ENCODE data around the gene ATXN7L2.
A peak's percentile ranks its signal among the peaks of the same experiment; 100 is the strongest.

The ATXN7L2 gene

GRCh38 chr1:109528712-109529111 lies 45.0 kb downstream of the ATXN7L2 start:
- no peak for DNase-seq

GRCh38 chr1:109529881-109530456 lies 46.3 kb downstream of the ATXN7L2 start:
- DNase-seq = peak; percentile 91

DNA sequence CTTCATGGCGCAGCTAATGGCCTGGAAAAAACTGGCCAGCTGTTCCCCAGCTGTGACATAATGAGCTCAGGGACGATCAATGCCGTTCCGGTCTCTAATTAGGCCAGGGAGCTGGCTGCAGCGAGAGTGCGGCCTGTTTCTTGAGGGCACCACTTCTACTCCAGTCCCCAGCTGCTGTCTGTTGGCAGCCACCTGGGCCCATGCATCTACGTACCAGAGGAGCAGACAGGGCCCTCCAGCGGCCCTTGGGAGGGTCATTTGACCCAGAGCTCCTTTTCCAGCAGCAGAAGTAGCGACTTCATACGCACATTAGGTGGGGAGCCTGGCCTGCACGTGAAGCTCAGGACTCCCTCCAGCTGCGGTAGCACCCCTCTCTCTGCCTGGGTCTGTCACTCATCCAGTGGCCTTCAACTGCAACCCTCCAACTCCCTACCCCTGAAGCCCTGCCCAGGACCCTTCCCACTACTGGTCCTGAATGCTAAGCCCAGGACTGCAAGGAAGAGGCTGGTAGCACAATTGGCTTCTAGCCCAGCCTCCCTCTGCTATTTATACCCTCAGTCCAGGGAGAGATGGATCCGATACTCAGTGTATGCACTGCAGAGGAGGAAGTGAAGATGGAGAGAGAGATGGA lies 46.9 kb downstream of the ATXN7L2 start:
- peak; percentile 92 for DNase-seq

DNA sequence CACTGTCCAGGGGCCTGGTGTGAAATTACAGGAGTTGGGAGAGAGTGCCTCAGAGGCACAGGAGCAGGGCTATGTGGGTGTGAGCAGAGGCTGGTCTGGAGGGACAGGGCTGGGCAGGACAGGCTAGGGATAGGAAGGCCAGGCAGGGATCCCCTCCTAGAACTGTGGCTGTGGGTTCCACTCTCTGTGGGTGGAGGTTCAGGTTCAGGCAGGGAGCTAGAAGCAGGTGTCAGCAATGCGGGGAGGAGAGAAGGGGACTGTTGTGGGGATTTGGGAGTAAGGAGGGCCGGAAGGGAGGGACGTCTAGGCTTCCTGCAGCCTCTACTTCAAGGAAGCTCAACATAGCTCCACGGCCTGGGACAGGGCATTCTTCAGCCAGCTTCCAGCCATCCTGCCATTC lies 47.7 kb downstream of the ATXN7L2 start:
- no peak for DNase-seq

GRCh38 chr1:109531826-109532364 lies 48.2 kb downstream of the ATXN7L2 start:
- no peak for DNase-seq

DNA sequence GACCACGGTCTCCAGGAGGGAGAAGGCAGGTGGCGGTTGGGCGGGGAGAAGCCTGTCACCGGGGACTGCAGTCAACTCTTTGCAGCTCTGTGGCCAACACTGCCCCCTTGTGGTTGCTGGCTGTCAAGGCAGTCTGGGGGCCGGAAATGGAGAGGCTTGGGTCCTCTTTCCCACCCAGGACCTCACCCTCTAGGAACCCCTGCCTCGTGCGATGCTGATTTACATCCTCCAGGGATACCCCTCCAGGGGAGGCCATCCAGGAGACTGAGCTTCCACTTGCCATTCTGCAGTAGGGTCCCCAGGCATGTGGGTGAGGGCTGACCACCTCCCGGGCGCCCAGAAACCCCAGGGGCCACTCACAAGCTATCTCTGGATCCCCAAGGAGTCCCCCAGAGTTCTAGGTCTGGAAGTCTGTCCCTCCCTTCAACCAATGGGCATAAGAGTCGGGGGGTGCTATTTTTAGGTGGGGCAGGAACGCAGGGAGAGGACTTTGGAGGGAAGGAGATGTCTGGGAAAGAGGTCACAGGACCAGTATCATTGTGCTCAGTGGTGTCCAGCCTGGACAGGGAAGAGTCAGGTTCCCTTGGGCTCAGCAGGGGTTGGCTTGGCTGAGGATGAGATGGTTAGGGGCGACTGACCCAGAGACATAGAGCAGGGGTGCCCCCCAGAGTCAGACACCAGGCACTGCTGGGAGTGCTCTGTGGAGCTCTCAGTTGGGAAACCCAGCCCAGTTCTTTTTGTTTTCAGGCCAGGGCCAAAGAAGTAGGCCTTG lies 48.8 kb downstream of the ATXN7L2 start:
- peak; percentile 67 for DNase-seq

DNA sequence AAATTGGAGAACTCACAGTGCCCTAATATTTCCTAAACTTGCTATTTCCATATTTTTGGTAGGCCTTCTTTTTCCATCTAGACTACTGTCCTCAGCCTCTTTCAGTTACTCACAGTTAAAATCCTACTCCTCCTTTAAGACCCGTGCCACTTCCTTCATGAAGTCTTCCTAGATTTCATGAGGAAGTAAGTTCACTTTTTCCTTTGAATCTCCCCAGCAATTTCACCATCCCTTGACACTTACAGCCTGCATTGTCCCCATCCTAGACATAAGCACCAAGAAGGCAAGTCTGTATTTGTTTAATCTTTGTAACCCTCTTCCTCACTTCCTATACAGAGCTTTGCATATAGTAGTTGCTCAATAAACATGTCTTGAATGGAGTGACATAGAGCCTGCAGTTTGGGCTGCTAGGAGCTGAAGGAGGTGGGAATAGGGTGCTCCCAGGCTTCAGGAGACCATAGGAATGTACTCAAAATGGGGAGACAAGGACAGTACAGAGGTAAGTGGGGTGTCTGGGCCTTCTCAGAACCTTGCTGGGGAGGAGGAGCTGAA lies 50.7 kb downstream of the ATXN7L2 start:
- DNase-seq = no peak

DNA sequence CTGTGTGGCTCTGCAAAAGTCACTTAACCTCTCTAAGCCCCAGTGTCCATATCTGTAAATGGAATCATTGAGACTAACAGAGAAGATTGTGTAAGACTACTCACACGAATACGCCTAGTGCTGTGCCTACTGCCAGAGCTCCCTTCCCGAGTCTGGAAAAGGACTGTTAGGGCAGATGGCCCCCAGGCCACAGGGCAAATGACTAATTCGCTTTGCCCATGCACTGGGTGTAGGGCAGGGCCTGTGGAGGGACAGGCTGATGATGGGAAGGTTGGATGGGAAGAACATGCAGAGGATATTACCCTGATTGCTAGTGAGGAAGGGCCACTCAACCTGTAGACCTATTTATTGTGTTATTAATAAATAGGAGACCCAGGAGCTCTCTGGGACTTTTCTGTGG lies 51.8 kb downstream of the ATXN7L2 start:
- no peak for DNase-seq

DNA sequence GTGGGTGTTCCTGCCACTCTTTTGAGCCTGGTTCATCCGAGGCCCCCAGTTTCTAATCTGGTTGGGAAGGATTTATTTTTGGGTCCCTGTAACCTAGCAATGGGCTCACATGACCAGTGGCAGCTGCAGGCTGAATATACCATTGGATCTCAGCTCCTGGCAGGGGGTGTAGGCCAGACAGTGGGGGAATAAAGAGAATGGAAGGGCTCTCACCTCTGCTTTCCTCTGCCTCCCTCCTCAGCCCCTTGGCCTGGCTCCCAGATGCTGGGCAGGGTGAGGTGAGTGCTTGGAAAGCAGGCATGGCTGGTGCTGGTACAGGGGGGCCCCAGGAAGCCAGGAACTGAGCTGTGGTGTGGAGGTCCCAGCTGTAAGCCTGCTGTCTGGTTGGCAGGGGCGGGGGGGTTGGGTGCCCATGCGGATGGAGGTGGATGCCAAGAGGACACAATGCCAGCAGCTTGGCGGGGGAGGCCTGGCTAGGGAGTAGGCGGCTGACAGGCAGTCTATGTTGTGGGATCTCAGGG lies 52.3 kb downstream of the ATXN7L2 start:
- DNase-seq = peak; percentile 67

DNA sequence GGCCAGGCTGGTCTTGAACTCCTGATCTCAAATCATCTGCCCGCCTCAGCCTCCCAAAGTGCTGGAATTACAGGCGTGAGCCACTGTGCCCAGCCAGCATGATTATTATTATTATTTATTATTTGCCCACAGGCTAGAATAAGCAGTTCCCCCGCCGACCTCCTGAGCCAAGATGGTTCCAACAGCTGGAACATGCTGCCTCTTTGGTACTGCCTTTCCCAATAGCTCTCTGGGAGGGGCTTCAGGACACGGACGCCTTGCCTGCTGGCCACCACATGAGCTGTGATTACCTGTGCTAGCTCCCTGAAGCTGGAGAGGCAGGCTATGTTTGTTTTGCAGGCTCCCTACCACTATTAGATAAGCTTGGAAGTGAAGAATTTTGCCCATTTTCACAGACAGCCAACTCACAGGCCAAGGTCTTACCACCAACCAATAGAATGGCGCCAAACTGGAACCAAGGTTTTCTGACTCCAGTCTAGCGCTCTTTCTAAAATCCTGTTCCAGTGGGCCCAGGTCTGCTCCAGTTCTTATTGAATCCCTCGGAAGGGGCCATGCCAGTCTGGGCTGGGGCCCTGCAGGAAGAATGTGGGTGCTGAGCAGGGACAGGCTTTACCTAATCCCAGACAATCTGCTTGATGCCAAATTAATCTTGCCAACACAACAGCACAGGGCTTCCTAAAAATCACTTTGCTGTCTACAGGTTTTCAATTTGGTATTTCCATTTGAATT lies 53.9 kb downstream of the ATXN7L2 start:
- no peak for DNase-seq

DNA sequence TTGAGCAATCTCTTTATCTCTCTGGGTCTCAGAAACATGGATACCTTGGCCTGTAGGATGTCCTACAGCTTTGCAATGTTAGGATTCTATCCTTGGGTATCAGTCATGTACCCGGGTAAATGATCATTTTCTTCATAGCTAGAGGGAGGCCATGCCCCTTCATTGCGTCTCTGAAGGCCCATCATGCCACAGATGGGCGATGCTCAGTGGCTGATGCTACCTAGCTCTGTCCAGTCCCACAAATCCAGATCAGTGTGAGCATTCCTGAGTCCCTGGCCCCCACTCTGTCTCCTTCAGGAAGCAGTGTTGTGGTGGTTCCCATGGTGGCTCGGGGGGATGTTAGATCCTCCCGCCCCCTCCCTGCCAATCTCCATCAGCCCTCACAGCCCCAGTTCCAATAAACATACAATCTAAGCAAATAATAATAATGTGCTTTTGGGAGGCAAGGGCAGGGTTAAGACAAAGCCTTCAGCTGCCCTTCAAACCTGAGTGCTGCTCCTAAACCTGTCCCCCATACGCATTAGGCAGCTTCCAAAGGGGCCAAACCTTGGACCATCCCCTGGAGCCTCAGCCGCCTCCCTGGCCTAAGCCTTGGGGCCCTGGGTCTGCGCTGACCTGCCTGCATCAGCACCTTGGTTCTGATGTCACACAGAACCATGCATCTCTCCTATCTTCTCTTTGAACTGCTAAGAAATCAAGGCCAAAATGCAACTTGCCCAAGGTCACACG lies 55.3 kb downstream of the ATXN7L2 start:
- no peak for DNase-seq

GRCh38 chr1:109539676-109540075 lies 56.0 kb downstream of the ATXN7L2 start, which contains the start of gene GPR61:
TSS of gene GPR61 (plus strand) at chr1:109539872. CDS start at chr1:109543023, 3,151 bp downstream.
- no peak for DNase-seq

DNA sequence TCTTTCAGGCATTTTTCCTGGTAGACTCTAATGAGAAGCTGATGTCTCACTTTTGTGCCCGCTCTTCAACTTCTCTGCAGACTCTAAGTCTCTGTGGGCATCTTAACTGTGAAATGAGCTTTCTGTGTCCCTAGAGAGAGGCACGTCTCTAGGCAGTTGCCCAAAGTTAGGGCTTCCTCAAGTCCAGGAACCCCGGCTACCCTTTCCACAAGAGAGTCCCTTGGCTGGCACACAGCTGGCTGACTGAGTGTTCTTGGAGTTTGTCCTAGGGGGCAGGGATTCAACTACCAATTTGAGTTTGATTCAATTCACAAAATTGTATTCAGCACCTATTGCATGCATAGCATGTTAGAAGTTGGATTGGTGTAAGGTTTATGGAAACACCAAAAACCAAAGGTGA lies 57.4 kb downstream of the ATXN7L2 start:
- DNase-seq = no peak

Data from DMS 273 treated with DMSO at 0.1 percent for 48 hours (cell line).